Measurements from ENCODE around the gene TMEM255A.

GRCh38 chrX:120311727-120312063 lies 434 bp upstream of the TMEM255A start:
- TF ChIP-seq REST (IDR thresholded peaks at IDR 0.05; ENCODE audit: insufficient read depth in 1 of 2, low read depth in 2 of 2, low read length in 1 of 2): no peak
- TF ChIP-seq POLR2AphosphoS5 (IDR thresholded peaks at IDR 0.05; ENCODE audit: low read depth, low read length): no peak
- no peak for TF ChIP-seq CTCF (IDR thresholded peaks at IDR 0.05)

Data from Panc1 (cell line).